Skin epidermis (tissue), 12 donors: ENCODE measurements around the gene PHF3.

Experiments
- H3K27ac ChIP-seq, 21 experiments: fragments of 200-600 bp; sonication (generic) in 11 of 21; one replicate each; pipeline ENCODE4 v1.5.0; 2020; ENCODE audit warnings: mild to moderate bottlenecking in 3 of 21, inconsistent platforms in 2 of 21, moderate library complexity in 2 of 21
- H3K4me3 ChIP-seq, 7 experiments: fragments of 200-600 bp; sonication (generic) in 2 of 7; one replicate each; pipeline ENCODE4 v1.5.0; 2020; ENCODE audit warnings: inconsistent platforms in 2 of 7, mild to moderate bottlenecking in 2 of 7, moderate library complexity in 1 of 7

Gene PHF3

GRCh38 chr6:63757826-63758225 lies 122.2 kb downstream of the PHF3 start:
- H3K4me3 ChIP-seq: no peak overlapping the region
- no peak overlapping the region for H3K27ac ChIP-seq

GRCh38 chr6:63759605-63760105 lies 124.1 kb downstream of the PHF3 start:
- no peak overlapping the region for H3K4me3 ChIP-seq
- H3K27ac ChIP-seq: no peak overlapping the region

GRCh38 chr6:63760199-63760598 lies 124.6 kb downstream of the PHF3 start:
- no peak overlapping the region for H3K27ac ChIP-seq
- no peak overlapping the region for H3K4me3 ChIP-seq

- H3K4me3 ChIP-seq: no peak overlapping the region
- no peak overlapping the region for H3K27ac ChIP-seq
Measured at GRCh38 chr6:63764318-63764916, 128.8 kb downstream of the PHF3 start.
